Thyroid gland (tissue), 4 donors: ENCODE data around the gene OR10G8. TPM values are rescaled to one million over a fixed set of nuclear protein-coding genes. Genes with fewer than 3 reads are reported as not detected.

Experiments
- DNase-seq, 2 donors: peaks; one replicate each; pipeline ENCODE4 v3.0.0-alpha.2; 2019
- H3K27ac ChIP-seq, 3 donors: fragments of 200-600 bp; sonication (generic); 1 replicate in 2 of 3; 2 replicates in 1 of 3; pipeline ENCODE4 v1.5.1; 2016 to 2019; ENCODE audit warnings: mild to moderate bottlenecking in 1 of 3, moderate library complexity in 1 of 3
- H3K27me3 ChIP-seq: fragments of 200-600 bp; sonication (generic); one replicate; pipeline ENCODE4 v1.5.1; 2019
- H3K36me3 ChIP-seq, 2 donors: fragments of 200-600 bp; sonication (generic); one replicate each; pipeline ENCODE4 v1.5.1; 2016 to 2019
- H3K4me1 ChIP-seq, 2 donors: fragments of 200-600 bp; sonication (generic); one replicate each; pipeline ENCODE4 v1.5.1; 2017 to 2019
- H3K4me3 ChIP-seq, 3 donors: fragments of 200-600 bp; sonication (generic); replicated peaks in 1 of 3; 1 replicate in 2 of 3; 2 replicates in 1 of 3; pipeline ENCODE4 v1.5.1; 2016; ENCODE audit warnings: mild to moderate bottlenecking in 1 of 3
- H3K9me3 ChIP-seq: fragments of 200-600 bp; sonication (generic); one replicate; pipeline ENCODE4 v1.5.1; 2017
- CTCF ChIP-seq, 6 experiments: fragments of 200-600 bp in 3 of 6; fragments of 450-650 bp in 3 of 6; sonication (generic) in 3 of 6; IDR thresholded peaks; one replicate each; pipeline ENCODE4 v1.5.1; 2016 to 2019; ENCODE audit warnings: antibody characterized with exemption in 6 of 6, mild to moderate bottlenecking in 2 of 6, inconsistent platforms in 1 of 6, moderate library complexity in 1 of 6
- POLR2A ChIP-seq, 2 donors: fragments of 450-650 bp; IDR thresholded peaks; one replicate each; pipeline ENCODE4 v1.6.1; 2017; ENCODE audit warnings: antibody characterized with exemption in 2 of 2, mild to moderate bottlenecking in 2 of 2, moderate library complexity in 1 of 2
- WGBS, 2 donors: methylation state at CpG; one replicate each; pipeline ENCODE4 v1.1.5; 2017; 5-methylcytosine and 5-hydroxymethylcytosine counted together
- intact Hi-C: fragments of 100-400 bp; cut with DNase I; formaldehyde crosslinking; loops from one replicate; pipeline ENCODE4 v1.15.1; 2023
- total RNA-seq, 4 donors: library from RNA; depleted of rRNA; stranded (reverse); fragments of >200 nt; gene quantifications; one replicate each; pipeline ENCODE4 v1.2.3, GENCODE V29; 2016

The OR10G8 gene
- total RNA-seq, 4 donors from 2014 or later = not detected

GRCh38 chr11:124036666-124037065, 10.1 kb downstream of the OR10G8 start:
- Histone ChIP-seq H3K27ac (no peak overlapping the region), H3K36me3 (no peaks in the 10 kb centered on the region), H3K4me1 (no peaks in the 10 kb centered on the region), H3K9me3 (no peaks in the 10 kb centered on the region), H3K27me3 (no peaks in the 10 kb centered on the region), H3K4me3 (no peak overlapping the region)
- TF ChIP-seq CTCF (IDR thresholded peaks at IDR 0.05) (no peak), POLR2A (IDR thresholded peaks at IDR 0.05) (no peak)
- 73 to 90% methylated on average over 1 of the region's 1 CpG for WGBS, 2 donors
- intact Hi-C loops = no loop called here
- DNase-seq = no peak

GRCh38 chr11:124039557-124039956, 13.0 kb downstream of the OR10G8 start:
- Histone ChIP-seq H3K4me1 (no peaks in the 10 kb centered on the region), H3K27ac (no peak overlapping the region), H3K4me3 (no peak overlapping the region), H3K36me3 (no peaks in the 10 kb centered on the region), H3K27me3 (no peaks in the 10 kb centered on the region), H3K9me3 (no peaks in the 10 kb centered on the region)
- TF ChIP-seq CTCF (IDR thresholded peaks at IDR 0.05) = no peak
- no peak for TF ChIP-seq POLR2A (IDR thresholded peaks at IDR 0.05)
- intact Hi-C loops = no loop called here
- WGBS, 2 donors = 75 to 81% methylated on average over 8 to 9 of the region's 9 CpGs
- no peak for DNase-seq

- DNase-seq = no peak
- H3K9me3 ChIP-seq = no peaks in the 10 kb centered on the region
- intact Hi-C loops = no loop called here
- TF ChIP-seq CTCF (IDR thresholded peaks at IDR 0.05) (no peak), POLR2A (IDR thresholded peaks at IDR 0.05) (no peak)
- H3K4me1 ChIP-seq = no peaks in the 10 kb centered on the region
- H3K27ac ChIP-seq = no peak within 1 kb of the TSS
- 5 to 11% methylated on average over 1 of the region's 1 CpG for WGBS, 2 donors
- no peak within 1 kb of the TSS for H3K4me3 ChIP-seq
- no peaks in the 10 kb centered on the region for H3K27me3 ChIP-seq
- no peaks in the 10 kb centered on the region for H3K36me3 ChIP-seq
Measured at GRCh38 chr11:124041254-124041653, 14.7 kb downstream of the OR10G8 start, which contains the start of gene OR10G7. OR10G7 (minus strand) TSS chr11:124041325; CDS start chr11:124039001, 2,324 bp downstream.

GRCh38 chr11:124043420-124043819, 16.8 kb downstream of the OR10G8 start:
- no peak for DNase-seq
- no peak overlapping the region for H3K27ac ChIP-seq
- no peaks in the 10 kb centered on the region for H3K4me1 ChIP-seq
- TF ChIP-seq POLR2A (IDR thresholded peaks at IDR 0.05) (no peak), CTCF (IDR thresholded peaks at IDR 0.05) (no peak)
- 74 to 76% methylated on average over 4 of the region's 4 CpGs for WGBS, 2 donors
- H3K27me3 ChIP-seq = no peaks in the 10 kb centered on the region
- H3K4me3 ChIP-seq = no peak overlapping the region
- intact Hi-C loops = no loop called here
- H3K9me3 ChIP-seq = no peaks in the 10 kb centered on the region
- H3K36me3 ChIP-seq = no peaks in the 10 kb centered on the region

- Histone ChIP-seq H3K27ac (no peak overlapping the region), H3K36me3 (no peaks in the 10 kb centered on the region), H3K9me3 (no peaks in the 10 kb centered on the region), H3K4me1 (no peaks in the 10 kb centered on the region), H3K27me3 (no peaks in the 10 kb centered on the region), H3K4me3 (no peak overlapping the region)
- WGBS, 2 donors = 20 to 22% methylated on average over 1 of the region's 1 CpG
- intact Hi-C loops = no loop called here
- DNase-seq = no peak
- TF ChIP-seq POLR2A (IDR thresholded peaks at IDR 0.05) = no peak
- TF ChIP-seq CTCF (IDR thresholded peaks at IDR 0.05) = no peak
Measured at GRCh38 chr11:124050748-124051147, 24.1 kb downstream of the OR10G8 start.
